Brain microvascular endothelial cell (primary cell): Measurements from ENCODE around the gene PIK3CA.
"Not testable (repeated sequence)": the region's sequence is repeated elsewhere in the genome, so short reads cannot be mapped to it uniquely, and the experiment has no call there.

Experiments used
- DNase-seq: peaks from one replicate; pipeline ENCODE4 v3.0.0-alpha.2; 2020
- H3K27ac ChIP-seq: fragments of 250-450 bp; sonication (Bioruptor Pico); 2 replicates; pipeline ENCODE4 v1.5.1; 2020; ENCODE audit warnings: mild to moderate bottlenecking, moderate library complexity
- H3K27me3 ChIP-seq: fragments of 250-450 bp; sonication (Bioruptor Pico); replicated peaks from 2 replicates; pipeline ENCODE4 v1.5.1; 2020; ENCODE audit warnings: mild to moderate bottlenecking
- H3K36me3 ChIP-seq: fragments of 250-450 bp; sonication (Bioruptor Pico); replicated peaks from 2 replicates; pipeline ENCODE4 v1.5.1; 2020; ENCODE audit warnings: mild to moderate bottlenecking
- H3K4me3 ChIP-seq: 2 replicates; pipeline ENCODE4 v1.5.1; 2011; ENCODE audit warnings: low read depth, mild to moderate bottlenecking, control low read depth, low read length, moderate library complexity
- in situ Hi-C: cut with HindIII; loops from 2 replicates; pipeline ENCODE4 v1.10.0; 2017; ENCODE audit warnings: low sequenced_read_pairs, low pct_ligation_motif_present
- TF ChIP-seq, protein P1 (sequence below): IDR thresholded peaks from 2 replicates; pipeline ENCODE4 v1.5.1; 2011; ENCODE audit warnings: low read depth, mild to moderate bottlenecking, moderate library complexity, low read length, control low read depth, inconsistent platforms; ENCODE audit errors: missing control alignments

The PIK3CA gene

GRCh38 chr3:179256813-179257212 is 108.7 kb downstream of the PIK3CA start:
- TF ChIP-seq, protein P1, sequence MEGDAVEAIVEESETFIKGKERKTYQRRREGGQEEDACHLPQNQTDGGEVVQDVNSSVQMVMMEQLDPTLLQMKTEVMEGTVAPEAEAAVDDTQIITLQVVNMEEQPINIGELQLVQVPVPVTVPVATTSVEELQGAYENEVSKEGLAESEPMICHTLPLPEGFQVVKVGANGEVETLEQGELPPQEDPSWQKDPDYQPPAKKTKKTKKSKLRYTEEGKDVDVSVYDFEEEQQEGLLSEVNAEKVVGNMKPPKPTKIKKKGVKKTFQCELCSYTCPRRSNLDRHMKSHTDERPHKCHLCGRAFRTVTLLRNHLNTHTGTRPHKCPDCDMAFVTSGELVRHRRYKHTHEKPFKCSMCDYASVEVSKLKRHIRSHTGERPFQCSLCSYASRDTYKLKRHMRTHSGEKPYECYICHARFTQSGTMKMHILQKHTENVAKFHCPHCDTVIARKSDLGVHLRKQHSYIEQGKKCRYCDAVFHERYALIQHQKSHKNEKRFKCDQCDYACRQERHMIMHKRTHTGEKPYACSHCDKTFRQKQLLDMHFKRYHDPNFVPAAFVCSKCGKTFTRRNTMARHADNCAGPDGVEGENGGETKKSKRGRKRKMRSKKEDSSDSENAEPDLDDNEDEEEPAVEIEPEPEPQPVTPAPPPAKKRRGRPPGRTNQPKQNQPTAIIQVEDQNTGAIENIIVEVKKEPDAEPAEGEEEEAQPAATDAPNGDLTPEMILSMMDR: no peak
- DNase-seq: no peak
- Histone ChIP-seq H3K4me3 (no peak overlapping the region), H3K27ac (no peak overlapping the region), H3K36me3 (no peaks in the 10 kb centered on the region), H3K27me3 (no peaks in the 10 kb centered on the region)
- in situ Hi-C loops: no loop called here

GRCh38 chr3:179257742-179258141 is 109.6 kb downstream of the PIK3CA start:
- in situ Hi-C loops: not testable (repeated sequence)

GRCh38 chr3:179258820-179259219 is 110.7 kb downstream of the PIK3CA start:
- no peak overlapping the region for H3K4me3 ChIP-seq
- H3K36me3 ChIP-seq: no peaks in the 10 kb centered on the region
- in situ Hi-C loops: no loop called here
- DNase-seq: no peak
- no peak overlapping the region for H3K27ac ChIP-seq
- no peaks in the 10 kb centered on the region for H3K27me3 ChIP-seq
- TF ChIP-seq, protein P1: no peak

More at GRCh38 chr3:179257742-179258141, 109.6 kb downstream of the PIK3CA start:
- H3K4me3 ChIP-seq, DNase-seq, H3K27ac ChIP-seq, H3K36me3 ChIP-seq, H3K27me3 ChIP-seq: not testable (repeated sequence)

DNA sequence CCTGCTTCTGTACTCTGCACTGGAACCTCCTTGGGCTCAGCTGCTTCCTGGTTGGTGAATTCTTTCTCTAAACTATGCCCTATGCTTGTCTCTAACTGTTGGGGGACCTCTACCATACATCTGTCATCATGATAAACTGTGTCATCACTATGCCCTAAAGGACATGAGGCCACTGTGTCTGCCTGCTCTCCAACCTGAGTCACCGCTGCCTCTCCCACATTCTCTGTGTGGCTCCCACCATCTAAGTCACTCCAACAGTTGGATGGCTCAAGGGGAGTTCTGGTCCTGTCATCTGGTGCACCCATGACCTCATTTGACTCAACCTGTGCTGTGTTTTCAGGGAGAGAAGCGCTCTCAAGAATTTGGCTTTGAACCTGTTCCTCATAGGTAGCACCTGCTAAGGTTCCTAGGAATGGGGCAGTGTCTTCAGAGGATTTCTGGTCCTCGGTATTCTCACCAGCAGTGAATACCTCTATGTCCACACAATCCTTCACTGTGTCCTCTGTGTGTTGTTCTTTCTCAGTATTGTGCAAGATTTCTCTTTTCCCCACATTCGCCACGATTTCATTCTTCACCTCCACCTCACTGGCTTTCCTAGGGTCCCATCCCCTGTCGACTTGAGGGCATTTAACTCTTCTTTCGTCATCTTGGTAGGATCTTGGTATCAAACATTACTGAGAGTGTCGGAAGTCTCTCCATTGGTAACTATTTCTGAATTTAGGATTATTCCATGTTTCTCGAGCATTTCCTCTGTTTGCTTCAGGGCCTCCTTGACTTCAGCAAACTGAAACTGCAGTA is 112.0 kb downstream of the PIK3CA start:
- DNase-seq, H3K4me3 ChIP-seq, H3K27ac ChIP-seq, in situ Hi-C loops, H3K36me3 ChIP-seq, H3K27me3 ChIP-seq: not testable (repeated sequence)

GRCh38 chr3:179260949-179261765 is 113.0 kb downstream of the PIK3CA start:
- Histone ChIP-seq H3K36me3 (no peaks in the 10 kb centered on the region), H3K27ac (peak overlapping the region; percentile 50), H3K4me3 (peak overlapping the region; percentile 57), H3K27me3 (no peaks in the 10 kb centered on the region)
- DNase-seq: peak; percentile 34
- in situ Hi-C loops: no loop called here
- TF ChIP-seq, protein P1: no peak

GRCh38 chr3:179263134-179263533 is 115.0 kb downstream of the PIK3CA start:
- no peak for DNase-seq
- in situ Hi-C loops: no loop called here

More at GRCh38 chr3:179263134-179263533, 115.0 kb downstream of the PIK3CA start:
- Histone ChIP-seq H3K27me3 (no peaks in the 10 kb centered on the region), H3K4me3 (no peak overlapping the region), H3K36me3 (no peaks in the 10 kb centered on the region), H3K27ac (no peak overlapping the region)
- TF ChIP-seq, protein P1: no peak
